Measurements from ENCODE around the gene C11orf86. TPM values are rescaled to one million over a fixed set of nuclear protein-coding genes. Genes with fewer than 3 reads are reported as not detected.

The C11orf86 gene
- total and polyA plus RNA-seq, 2 of the 8 experiments (the other 6 are each of a cell fraction or from before 2014, with no cell fraction given), result 0.91 to 0.97 TPM

- TF ChIP-seq BCL11A (IDR thresholded peaks at IDR 0.05; ENCODE audit: low read depth in 2 of 2, low read length in 2 of 2), result no peak
- no peak for TF ChIP-seq CTCF (IDR thresholded peaks at IDR 0.05; ENCODE audit: control extremely low read depth in 1 of 3, insufficient read depth in 1 of 3, low read depth in 1 of 3, low read length in 3 of 3)
- no peak for TF ChIP-seq FOSL1 (IDR thresholded peaks at IDR 0.05; ENCODE audit: insufficient read depth, low read depth, low read length)
- TF ChIP-seq ASH2L (IDR thresholded peaks at IDR 0.05; ENCODE audit: low read length), result no peak
- no peak for TF ChIP-seq JUND (IDR thresholded peaks at IDR 0.05; ENCODE audit: low read length)
- TF ChIP-seq BRCA1 (IDR thresholded peaks at IDR 0.05; ENCODE audit: low read depth, low read length), result no peak
- TF ChIP-seq SIN3A (conservative IDR thresholded peaks at IDR 0.05 in 1 of 2, IDR thresholded peaks at IDR 0.05 in 1 of 2; ENCODE audit: low read depth in 1 of 2, low read length in 2 of 2), result no peak
- TF ChIP-seq SRF (IDR thresholded peaks at IDR 0.05; ENCODE audit: low read depth, low read length), result no peak
Observed at GRCh38 chr11:66973956-66974580, 1.0 kb upstream of the C11orf86 start (continued).
